ENCODE results near the gene ADIPOR1.

- TF ChIP-seq CTCF (IDR thresholded peaks at IDR 0.05) (no peak), ZFX (IDR thresholded peaks at IDR 0.05; ENCODE audit: borderline replicate concordance) (no peak)
These were observed 31.8 kb upstream of the ADIPOR1 start for GRCh38 chr1:202989879-202990278.
